Neural progenitor cell (in vitro differentiated cells): ENCODE measurements around the gene FAM53A. TPM values are rescaled to one million over a fixed set of nuclear protein-coding genes. Genes with fewer than 3 reads are reported as not detected.

Source experiments
- DNase-seq: peaks from one replicate; pipeline ENCODE4 v3.0.0-alpha.2; 2016; ENCODE audit warnings: low spot score
- H2AFZ ChIP-seq: fragments of 200-600 bp; sonication (generic); replicated peaks from 2 replicates; pipeline ENCODE4 v1.6.1; 2016; ENCODE audit warnings: antibody characterized with exemption
- H3F3A ChIP-seq: fragments of 200-600 bp; sonication (generic); 2 replicates; pipeline ENCODE4 v1.6.1; 2016; ENCODE audit warnings: antibody characterized with exemption, low read depth
- H3K27ac ChIP-seq: fragments of 200-600 bp; sonication (generic); 2 replicates; pipeline ENCODE4 v1.5.1; 2016; ENCODE audit warnings: mild to moderate bottlenecking
- H3K27me3 ChIP-seq: fragments of 200-600 bp; sonication (generic); 2 replicates; pipeline ENCODE4 v1.6.1; 2016; ENCODE audit warnings: mild to moderate bottlenecking, moderate library complexity
- H3K36me3 ChIP-seq: fragments of 200-600 bp; sonication (generic); 2 replicates; pipeline ENCODE4 v1.5.1; 2016
- H3K4me1 ChIP-seq: fragments of 200-600 bp; sonication (generic); 2 replicates; pipeline ENCODE4 v1.6.1; 2016; ENCODE audit warnings: mixed run types
- H3K4me2 ChIP-seq: fragments of 200-600 bp; sonication (generic); 2 replicates; pipeline ENCODE4 v1.6.1; 2016
- H3K4me3 ChIP-seq: fragments of 200-600 bp; sonication (generic); 2 replicates; pipeline ENCODE4 v1.5.1; 2016
- H3K79me2 ChIP-seq: fragments of 200-600 bp; sonication (generic); 2 replicates; pipeline ENCODE4 v1.6.1; 2016; ENCODE audit warnings: low read depth
- H3K9ac ChIP-seq: fragments of 200-600 bp; sonication (generic); 2 replicates; pipeline ENCODE4 v1.6.1; 2016
- H3K9me3 ChIP-seq: fragments of 200-600 bp; sonication (generic); 2 replicates; pipeline ENCODE4 v1.5.1; 2016; ENCODE audit warnings: low read depth
- H4K20me1 ChIP-seq: fragments of 200-600 bp; sonication (generic); 2 replicates; pipeline ENCODE4 v1.6.1; 2016; ENCODE audit warnings: low read depth
- H3K27ac Mint-ChIP-seq: 3 replicates; pipeline ENCODE4 v1.8.0; 2021; ENCODE audit warnings: mixed read lengths
- H3K27me3 Mint-ChIP-seq: 2 replicates; pipeline ENCODE4 v1.8.0; 2022; ENCODE audit warnings: low read depth, mild to moderate bottlenecking, inconsistent platforms, moderate library complexity, mixed read lengths; ENCODE audit not compliant: insufficient read depth
- H3K36me3 Mint-ChIP-seq: 3 replicates; pipeline ENCODE4 v1.8.0; 2021; ENCODE audit warnings: mixed read lengths
- H3K4me1 Mint-ChIP-seq: 3 replicates; pipeline ENCODE4 v1.8.0; 2021; ENCODE audit warnings: mixed read lengths
- H3K4me3 Mint-ChIP-seq: 3 replicates; pipeline ENCODE4 v1.8.0; 2021; ENCODE audit warnings: mild to moderate bottlenecking, moderate library complexity, mixed read lengths
- H3K9me3 Mint-ChIP-seq: 3 replicates; pipeline ENCODE4 v1.8.0; 2020; ENCODE audit warnings: mixed read lengths
- EZH2 ChIP-seq: fragments of 200-600 bp; sonication (generic); IDR thresholded peaks from 2 replicates; pipeline ENCODE4 v1.6.1; 2017; ENCODE audit warnings: antibody characterized with exemption, mild to moderate bottlenecking, moderate library complexity
- EZH2phosphoT487 ChIP-seq: fragments of 200-600 bp; sonication (generic); IDR thresholded peaks from 2 replicates; pipeline ENCODE4 v1.6.1; 2017; ENCODE audit warnings: antibody characterized with exemption
- total RNA-seq: library from RNA; depleted of rRNA; stranded (reverse); fragments of >200 nt; gene quantifications from 2 replicates; pipeline ENCODE4 v1.2.3, GENCODE V29; 2015; ENCODE audit warnings: low replicate concordance
- TF ChIP-seq, protein P1 (sequence below): fragments of 200-600 bp; sonication (generic); IDR thresholded peaks from 2 replicates; pipeline ENCODE4 v1.5.1; 2017; ENCODE audit warnings: antibody characterized with exemption, mild to moderate bottlenecking

FAM53A gene
- total RNA-seq, 1 donor from 2014 or later: 3.2 TPM

DNA sequence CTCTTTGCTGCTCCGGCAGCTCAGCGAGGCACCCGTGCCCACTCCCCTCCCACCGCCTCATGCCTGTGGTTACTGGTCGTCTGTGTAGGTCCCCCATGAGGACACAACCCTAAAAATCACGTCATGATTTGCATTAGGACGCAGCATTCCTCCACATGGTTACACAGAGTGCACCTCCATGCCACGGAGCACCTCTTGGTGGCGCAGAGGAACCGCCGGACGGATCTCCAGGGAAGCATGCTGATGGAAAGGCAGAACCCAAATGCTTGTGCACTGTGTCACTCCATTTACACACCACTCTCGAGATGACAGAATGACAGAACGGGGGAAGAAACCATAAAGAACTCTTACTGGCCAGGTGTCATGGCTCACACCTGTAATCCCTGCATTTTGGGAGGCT lies 22.4 kb downstream of the FAM53A start:
- Histone ChIP-seq H3K4me2 (no peak overlapping the region), H2AFZ (no peak overlapping the region), H3F3A (no peaks in the 10 kb centered on the region), H3K9me3 (no peaks in the 10 kb centered on the region), H3K4me3 (no peak overlapping the region), H3K4me1 (no peaks in the 10 kb centered on the region), H4K20me1 (no peaks in the 10 kb centered on the region), H3K27ac (no peak overlapping the region), H3K79me2 (no peaks in the 10 kb centered on the region), H3K36me3 (no peaks in the 10 kb centered on the region), H3K27me3 (no peaks in the 10 kb centered on the region), H3K9ac (no peak overlapping the region)
- Mint-ChIP-seq H3K4me1 (no peaks in the 10 kb centered on the region), H3K27ac (no peak overlapping the region), H3K4me3 (no peak overlapping the region), H3K36me3 (no peaks in the 10 kb centered on the region), H3K27me3 (peaks cover 2% of the 10 kb centered on the region), H3K9me3 (no peaks in the 10 kb centered on the region)
- no peak for DNase-seq
- TF ChIP-seq EZH2phosphoT487 (no peak), EZH2 (no peak)
- TF ChIP-seq, protein P1, sequence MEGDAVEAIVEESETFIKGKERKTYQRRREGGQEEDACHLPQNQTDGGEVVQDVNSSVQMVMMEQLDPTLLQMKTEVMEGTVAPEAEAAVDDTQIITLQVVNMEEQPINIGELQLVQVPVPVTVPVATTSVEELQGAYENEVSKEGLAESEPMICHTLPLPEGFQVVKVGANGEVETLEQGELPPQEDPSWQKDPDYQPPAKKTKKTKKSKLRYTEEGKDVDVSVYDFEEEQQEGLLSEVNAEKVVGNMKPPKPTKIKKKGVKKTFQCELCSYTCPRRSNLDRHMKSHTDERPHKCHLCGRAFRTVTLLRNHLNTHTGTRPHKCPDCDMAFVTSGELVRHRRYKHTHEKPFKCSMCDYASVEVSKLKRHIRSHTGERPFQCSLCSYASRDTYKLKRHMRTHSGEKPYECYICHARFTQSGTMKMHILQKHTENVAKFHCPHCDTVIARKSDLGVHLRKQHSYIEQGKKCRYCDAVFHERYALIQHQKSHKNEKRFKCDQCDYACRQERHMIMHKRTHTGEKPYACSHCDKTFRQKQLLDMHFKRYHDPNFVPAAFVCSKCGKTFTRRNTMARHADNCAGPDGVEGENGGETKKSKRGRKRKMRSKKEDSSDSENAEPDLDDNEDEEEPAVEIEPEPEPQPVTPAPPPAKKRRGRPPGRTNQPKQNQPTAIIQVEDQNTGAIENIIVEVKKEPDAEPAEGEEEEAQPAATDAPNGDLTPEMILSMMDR: no peak

DNA sequence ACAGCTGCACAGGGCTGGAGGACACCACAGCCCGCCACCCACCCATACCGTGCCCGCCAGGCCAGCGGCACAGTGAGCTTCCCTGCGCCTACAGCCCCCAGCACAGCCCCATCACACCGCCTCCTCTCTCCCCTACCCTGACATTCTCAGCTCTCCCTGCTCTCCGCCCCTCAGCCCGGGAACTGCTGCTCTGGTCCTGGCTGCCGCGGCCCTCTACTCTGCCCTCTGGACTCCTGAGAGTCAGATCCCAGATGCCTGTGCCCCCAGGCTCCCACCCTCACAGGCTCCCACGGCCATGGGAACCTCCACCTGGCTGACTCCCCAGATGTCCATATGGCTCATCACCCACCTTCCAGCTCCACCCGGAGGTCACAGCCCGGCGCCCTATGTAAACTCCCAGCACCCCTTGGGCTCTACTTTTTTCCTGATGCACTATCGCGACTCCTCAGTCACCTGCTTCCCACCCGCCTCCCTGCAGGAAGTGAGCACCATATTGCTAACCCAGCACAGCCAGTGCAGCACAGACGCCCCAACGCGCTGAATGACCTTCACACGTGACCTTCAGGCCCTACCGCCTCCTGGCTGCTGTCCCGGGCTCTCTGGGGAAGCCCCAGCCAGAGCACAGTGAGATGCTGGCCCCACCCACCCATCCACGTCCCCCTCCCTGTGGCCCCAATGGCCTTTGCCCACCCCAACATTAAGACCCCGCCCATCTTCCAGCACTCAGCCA lies 23.0 kb downstream of the FAM53A start:
- no peak overlapping the region for H2AFZ ChIP-seq

DNA sequence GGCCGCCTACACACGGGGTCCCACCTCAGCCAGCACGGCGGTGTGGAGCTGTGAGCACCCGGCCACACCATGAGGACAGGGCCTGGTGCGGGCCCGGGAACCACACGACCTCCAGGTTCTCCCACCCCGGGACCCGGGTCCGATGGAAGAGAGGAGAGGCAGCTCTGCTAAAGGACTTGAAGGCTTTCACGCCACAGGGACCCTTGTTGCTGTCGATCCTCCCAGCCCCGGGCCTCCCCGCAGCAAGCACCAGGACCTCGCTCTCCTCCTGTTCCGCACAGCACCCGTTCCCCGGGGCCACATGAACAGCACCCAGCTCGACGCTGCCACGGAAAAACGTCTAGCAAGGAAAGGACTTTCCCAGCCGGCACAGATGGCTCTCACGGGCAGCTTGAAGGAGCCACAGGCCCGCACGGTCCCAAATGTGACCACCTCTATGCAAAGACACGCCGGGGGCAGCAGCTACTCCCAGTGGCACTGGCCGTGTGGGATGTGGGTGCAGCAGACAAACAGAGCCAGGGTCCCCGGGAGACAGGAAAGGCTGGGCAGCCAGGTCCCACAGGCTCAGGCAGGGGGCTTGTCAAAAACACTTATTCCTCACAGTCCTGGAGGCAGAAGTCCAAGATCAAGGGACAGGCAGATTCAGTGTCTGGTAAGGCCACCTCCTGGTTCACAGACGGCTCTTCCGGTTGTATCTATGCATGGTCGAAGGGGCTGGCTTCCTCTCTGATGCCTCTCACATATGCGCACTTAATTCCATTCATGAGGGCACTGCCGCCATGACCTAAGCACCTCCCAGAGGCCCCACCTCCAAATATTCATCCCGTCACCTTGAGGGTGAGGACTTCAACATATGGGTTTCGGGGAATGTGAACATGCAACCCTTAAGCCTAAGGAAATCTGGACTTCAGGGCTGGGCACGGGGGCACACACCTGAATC lies 24.7 kb downstream of the FAM53A start:
- Histone ChIP-seq H3K79me2 (no peaks in the 10 kb centered on the region), H2AFZ (no peak overlapping the region), H3K27ac (no peak overlapping the region), H3K4me3 (no peak overlapping the region), H3K27me3 (no peaks in the 10 kb centered on the region), H4K20me1 (no peaks in the 10 kb centered on the region), H3K9me3 (no peaks in the 10 kb centered on the region), H3F3A (no peaks in the 10 kb centered on the region), H3K36me3 (no peaks in the 10 kb centered on the region), H3K9ac (no peak overlapping the region), H3K4me2 (no peak overlapping the region), H3K4me1 (no peaks in the 10 kb centered on the region)
- Mint-ChIP-seq H3K27ac (no peak overlapping the region), H3K4me3 (no peak overlapping the region), H3K9me3 (no peaks in the 10 kb centered on the region), H3K36me3 (no peaks in the 10 kb centered on the region), H3K4me1 (no peaks in the 10 kb centered on the region), H3K27me3 (peaks cover 2% of the 10 kb centered on the region)
- no peak for TF ChIP-seq EZH2
- TF ChIP-seq, protein P1: no peak
- no peak for TF ChIP-seq EZH2phosphoT487
- DNase-seq: no peak

More for the DNA sequence above, 23.0 kb downstream of the FAM53A start:
- no peaks in the 10 kb centered on the region for H3F3A ChIP-seq
- Mint-ChIP-seq H3K27me3 (peaks cover 2% of the 10 kb centered on the region), H3K4me1 (no peaks in the 10 kb centered on the region), H3K27ac (no peak overlapping the region), H3K36me3 (no peaks in the 10 kb centered on the region), H3K9me3 (no peaks in the 10 kb centered on the region), H3K4me3 (no peak overlapping the region)
- H3K27me3 ChIP-seq: no peaks in the 10 kb centered on the region
- H3K36me3 ChIP-seq: no peaks in the 10 kb centered on the region
- H3K79me2 ChIP-seq: no peaks in the 10 kb centered on the region
- H4K20me1 ChIP-seq: no peaks in the 10 kb centered on the region
- no peak overlapping the region for H3K4me3 ChIP-seq
- H3K9ac ChIP-seq: no peak overlapping the region
- H3K4me2 ChIP-seq: no peak overlapping the region
- no peak for DNase-seq
- H3K4me1 ChIP-seq: no peaks in the 10 kb centered on the region
- TF ChIP-seq, protein P1: no peak
- TF ChIP-seq EZH2: no peak
- TF ChIP-seq EZH2phosphoT487: no peak
- H3K27ac ChIP-seq: no peak overlapping the region
- H3K9me3 ChIP-seq: no peaks in the 10 kb centered on the region
